Measurements from ENCODE around the gene SHISA7.

Gene SHISA7

GRCh38 chr19:55466241-55466614, 23.1 kb upstream of the SHISA7 start:
- H3K9me3 ChIP-seq (ENCODE audit: low read length): no peaks in the 10 kb centered on the region
- H3K4me3 ChIP-seq (ENCODE audit: low read depth, low read length, poor library complexity, severe bottlenecking): no peak overlapping the region
- no peak overlapping the region for H3K27ac ChIP-seq (ENCODE audit: low read depth, low read length, poor library complexity, severe bottlenecking)
- no peak overlapping the region for H2AFZ ChIP-seq (ENCODE audit: low read length)
- no peak overlapping the region for H3K4me2 ChIP-seq (ENCODE audit: low read length)
- H3K79me2 ChIP-seq (ENCODE audit: insufficient read depth, low read length): no peaks in the 10 kb centered on the region
- H3F3A ChIP-seq (ENCODE audit: insufficient read depth, low read length): no peaks in the 10 kb centered on the region
- H3K4me1 ChIP-seq (ENCODE audit: insufficient read depth, low read length, severe bottlenecking): peaks cover 5% of the 10 kb centered on the region
- no peaks in the 10 kb centered on the region for H4K20me1 ChIP-seq (ENCODE audit: insufficient read depth, low read length)
- no peak for TF ChIP-seq EZH2 (IDR thresholded peaks at IDR 0.05; ENCODE audit: borderline replicate concordance, low read length)
- no peak for TF ChIP-seq CTCF (IDR thresholded peaks at IDR 0.05; ENCODE audit: low read length)
- no peaks in the 10 kb centered on the region for H3K9me2 ChIP-seq (ENCODE audit: low read depth, low read length)
- no peaks in the 10 kb centered on the region for H3K27me3 ChIP-seq (ENCODE audit: insufficient read depth, low read length)
- H3K9ac ChIP-seq (ENCODE audit: low read length): no peak overlapping the region
- H3K36me3 ChIP-seq (ENCODE audit: insufficient read depth, low read length): no peaks in the 10 kb centered on the region

- Histone ChIP-seq H3K27me3 (ENCODE audit: insufficient read depth, low read length) (no peaks in the 10 kb centered on the region), H3K79me2 (ENCODE audit: insufficient read depth, low read length) (no peaks in the 10 kb centered on the region), H3K9ac (ENCODE audit: low read length) (no peak overlapping the region), H3K4me3 (ENCODE audit: low read depth, low read length, poor library complexity, severe bottlenecking) (no peak overlapping the region), H3K36me3 (ENCODE audit: insufficient read depth, low read length) (no peaks in the 10 kb centered on the region), H3K9me3 (ENCODE audit: low read length) (no peaks in the 10 kb centered on the region), H3K4me2 (ENCODE audit: low read length) (no peak overlapping the region), H3K9me2 (ENCODE audit: low read depth, low read length) (no peaks in the 10 kb centered on the region), H4K20me1 (ENCODE audit: insufficient read depth, low read length) (no peaks in the 10 kb centered on the region), H3K4me1 (ENCODE audit: insufficient read depth, low read length, severe bottlenecking) (peaks cover 8% of the 10 kb centered on the region), H2AFZ (ENCODE audit: low read length) (no peak overlapping the region), H3F3A (ENCODE audit: insufficient read depth, low read length) (no peaks in the 10 kb centered on the region), H3K27ac (ENCODE audit: low read depth, low read length, poor library complexity, severe bottlenecking) (no peak overlapping the region)
- no peak for TF ChIP-seq CTCF (IDR thresholded peaks at IDR 0.05; ENCODE audit: low read length)
- TF ChIP-seq EZH2 (IDR thresholded peaks at IDR 0.05; ENCODE audit: borderline replicate concordance, low read length): no peak
Observed at GRCh38 chr19:55465460-55466240, 22.6 kb upstream of the SHISA7 start.

GRCh38 chr19:55464662-55465054, 21.6 kb upstream of the SHISA7 start, which contains the start of gene C19orf85:
Gene C19orf85, minus strand, starts transcription at chr19:55464751. Its CDS starts 197 bp downstream, at chr19:55464554.
- Histone ChIP-seq H3K9me2 (ENCODE audit: low read depth, low read length) (no peaks in the 10 kb centered on the region), H3K9me3 (ENCODE audit: low read length) (no peaks in the 10 kb centered on the region), H3K4me2 (ENCODE audit: low read length) (no peak within 1 kb of the TSS), H3K27ac (ENCODE audit: low read depth, low read length, poor library complexity, severe bottlenecking) (no peak within 1 kb of the TSS), H4K20me1 (ENCODE audit: insufficient read depth, low read length) (no peaks in the 10 kb centered on the region), H2AFZ (ENCODE audit: low read length) (no peak within 1 kb of the TSS), H3K27me3 (ENCODE audit: insufficient read depth, low read length) (no peaks in the 10 kb centered on the region), H3F3A (ENCODE audit: insufficient read depth, low read length) (no peaks in the 10 kb centered on the region), H3K4me3 (ENCODE audit: low read depth, low read length, poor library complexity, severe bottlenecking) (no peak within 1 kb of the TSS), H3K79me2 (ENCODE audit: insufficient read depth, low read length) (no peaks in the 10 kb centered on the region), H3K36me3 (ENCODE audit: insufficient read depth, low read length) (no peaks in the 10 kb centered on the region), H3K4me1 (ENCODE audit: insufficient read depth, low read length, severe bottlenecking) (peaks cover 18% of the 10 kb centered on the region), H3K9ac (ENCODE audit: low read length) (no peak within 1 kb of the TSS)
- TF ChIP-seq EZH2 (IDR thresholded peaks at IDR 0.05; ENCODE audit: borderline replicate concordance, low read length) (no peak), CTCF (IDR thresholded peaks at IDR 0.05; ENCODE audit: low read length) (no peak)

Data from OCI-LY1 (cell line).